ENCODE results near the gene HMGN4. TPM values are rescaled to one million over a fixed set of nuclear protein-coding genes. Genes with fewer than 3 reads are reported as not detected.

Gene HMGN4
- total and polyA plus RNA-seq, 9 of the 15 experiments (the other 6 are each of a cell fraction or from before 2014, with no cell fraction given) = 35.4 to 134 (median 94.1) TPM

- no peak for TF ChIP-seq NFE2L1 (tag; IDR thresholded peaks at IDR 0.05; ENCODE audit: borderline replicate concordance, low read depth)
- no peak for TF ChIP-seq SAFB2 (IDR thresholded peaks at IDR 0.05; ENCODE audit: borderline replicate concordance, low read depth, low read length, severe bottlenecking)
- no peak for TF ChIP-seq BACH1 (tag; IDR thresholded peaks at IDR 0.05)
- TF ChIP-seq MBD2 (IDR thresholded peaks at IDR 0.05; ENCODE audit: borderline replicate concordance, low read depth) = 0 out of 2 replicates have a peak, but pooled peaks have one; percentile 12
- TF ChIP-seq SAP30 (IDR thresholded peaks at IDR 0.05; ENCODE audit: borderline replicate concordance, insufficient read depth, low read depth, low read length, poor library complexity, severe bottlenecking) = no peak
- TF ChIP-seq ZNF511 (CRISPR knock-in tag; IDR thresholded peaks at IDR 0.05) = no peak
- no peak for TF ChIP-seq RFX7 (CRISPR knock-in tag; IDR thresholded peaks at IDR 0.05)
- TF ChIP-seq ZNF263 (CRISPR knock-in tag; IDR thresholded peaks at IDR 0.05; ENCODE audit: borderline replicate concordance) = no peak
- TF ChIP-seq TAF15 (IDR thresholded peaks at IDR 0.05; ENCODE audit: low read depth, low read length) = no peak
- no peak for TF ChIP-seq MTF1 (CRISPR knock-in tag; IDR thresholded peaks at IDR 0.05; ENCODE audit: borderline replicate concordance)
- TF ChIP-seq ZNF707 (CRISPR knock-in tag; conservative IDR thresholded peaks at IDR 0.05) = no peak
- TF ChIP-seq SPI1 (IDR thresholded peaks at IDR 0.05; ENCODE audit: borderline replicate concordance, low read depth, low read length) = no peak
- TF ChIP-seq ZEB2 (IDR thresholded peaks at IDR 0.05) = no peak
- TF ChIP-seq PHTF2 (CRISPR knock-in tag; IDR thresholded peaks at IDR 0.05) = no peak
- TF ChIP-seq SMARCA4 (IDR thresholded peaks at IDR 0.05) = no peak
- no peak for TF ChIP-seq ZNF140 (CRISPR knock-in tag; IDR thresholded peaks at IDR 0.05)
- 0 out of 2 replicates have a peak, but pooled peaks have one; percentile 46 for TF ChIP-seq ZBTB2 (IDR thresholded peaks at IDR 0.05)
- no peak for TF ChIP-seq ZNF280B (CRISPR knock-in tag; IDR thresholded peaks at IDR 0.05)
- peak; percentile 72 for TF ChIP-seq ZKSCAN1 (IDR thresholded peaks at IDR 0.05; ENCODE audit: low read depth, low read length)
- no peak for TF ChIP-seq BRCA1 (IDR thresholded peaks at IDR 0.05)
- TF ChIP-seq BRCA1 (CRISPR knock-in tag; IDR thresholded peaks at IDR 0.05) = no peak
- TF ChIP-seq MTA1 (IDR thresholded peaks at IDR 0.05; ENCODE audit: borderline replicate concordance) = 0 out of 2 replicates have a peak, but pooled peaks have one; percentile 64
- TF ChIP-seq SMAD1 (IDR thresholded peaks at IDR 0.05; ENCODE audit: low read depth, low read length, partially characterized antibody) = no peak
- TF ChIP-seq CTCFL (IDR thresholded peaks at IDR 0.05; ENCODE audit: borderline replicate concordance, insufficient read depth, low read depth, low read length, poor library complexity, severe bottlenecking) = peak; percentile 85
Observed at GRCh38 chr6:26520850-26521599, 17.1 kb upstream of the HMGN4 start (continued).

All from K562 (cell line).